ENCODE measurements around the gene C3orf20.

- TF ChIP-seq CTCF (conservative IDR thresholded peaks at IDR 0.05; ENCODE audit: low read depth, low read length) (no peak), EZH2 (IDR thresholded peaks at IDR 0.05; ENCODE audit: low read length, unreplicated experiment) (no peak)
These were observed 16.8 kb downstream of the C3orf20 start for GRCh38 chr3:14691719-14692118.

Measured in PC-3 (cell line).